Activated CD8-positive, alpha-beta T cell treated with anti-CD3 and anti-CD28 coated beads for 36 hours (primary cell): ENCODE results near the gene STRA8. TPM values are rescaled to one million over a fixed set of nuclear protein-coding genes. Genes with fewer than 3 reads are reported as not detected.

ENCODE experiments used
- ATAC-seq: fragments of 200-7000 bp; cut with Tn5 transposase; one replicate; pipeline ENCODE4 v1.10.0; 2021; ENCODE audit warnings: mild to moderate bottlenecking, moderate library complexity
- CTCF ChIA-PET: fragments of 350-600 bp; sonication (Branson Sonifier 250); formaldehyde crosslinking; loops from one replicate; lab custom pipeline; 2021; ENCODE audit warnings: antibody characterized with exemption; lab: Charles Lee
- POLR2A ChIA-PET: fragments of 350-600 bp; sonication (Branson Sonifier 250); formaldehyde crosslinking; loops from one replicate; lab custom pipeline; 2021; ENCODE audit warnings: antibody characterized with exemption; lab: Charles Lee
- DNase-seq: peaks from one replicate; pipeline ENCODE4 v3.0.0-alpha.2; 2020
- H3K27ac Mint-ChIP-seq: one replicate; pipeline ENCODE4 v1.8.0; 2021; ENCODE audit warnings: mild to moderate bottlenecking, mixed read lengths
- H3K27me3 Mint-ChIP-seq: one replicate; pipeline ENCODE4 v1.8.0; 2021; ENCODE audit warnings: mixed read lengths
- H3K36me3 Mint-ChIP-seq: one replicate; pipeline ENCODE4 v1.8.0; 2021; ENCODE audit warnings: low read depth, mixed read lengths
- H3K4me1 Mint-ChIP-seq: one replicate; pipeline ENCODE4 v1.8.0; 2021; ENCODE audit warnings: low read depth, mixed read lengths
- H3K4me3 Mint-ChIP-seq: one replicate; pipeline ENCODE4 v1.8.0; 2021; ENCODE audit warnings: mild to moderate bottlenecking, moderate library complexity, mixed read lengths
- H3K9me3 Mint-ChIP-seq: one replicate; pipeline ENCODE4 v1.8.0; 2021; ENCODE audit warnings: mixed read lengths
- CTCF ChIP-seq: fragments of 200-600 bp; IDR thresholded peaks from one replicate; pipeline ENCODE4 v1.8.0; 2022; ENCODE audit warnings: antibody characterized with exemption, mild to moderate bottlenecking
- intact Hi-C: fragments of 100-400 bp; cut with micrococcal nuclease; formaldehyde crosslinking; loops from one replicate; pipeline ENCODE4 v1.10.0; 2022
- total RNA-seq, 2 experiments: library from RNA; stranded (reverse); gene quantifications; one replicate each; pipeline ENCODE4 v1.2.3, GENCODE V29; 2021

The STRA8 gene
- total RNA-seq = not detected

- Mint-ChIP-seq H3K27ac (no peak within 1 kb of the TSS), H3K4me1 (peaks cover 5% of the 10 kb centered on the region), H3K4me3 (no peak within 1 kb of the TSS), H3K36me3 (no peaks in the 10 kb centered on the region), H3K27me3 (no peaks in the 10 kb centered on the region), H3K9me3 (no peaks in the 10 kb centered on the region)
- no peak for TF ChIP-seq CTCF
- CTCF ChIA-PET = interaction anchor here (1.3 kb wide), 1 partner anchor 41 kb away, joined by 6 read pairs; no protein-coding TSS in a partner anchor
- ATAC-seq (no peak), DNase-seq (no peak)
- POLR2A ChIA-PET = no interaction called here
- intact Hi-C loops = no loop called here
These were observed at the start of gene STRA8 for GRCh38 chr7:135233570-135233969. STRA8 (plus strand) TSS chr7:135233838; CDS start chr7:135240525, 6,687 bp downstream.

- H3K36me3 Mint-ChIP-seq = peaks cover 67% of the 10 kb centered on the region
- TF ChIP-seq CTCF = no peak
- ChIA-PET CTCF (no interaction called here), POLR2A (no interaction called here)
- no peak overlapping the region for H3K4me3 Mint-ChIP-seq
- DNase-seq (no peak), ATAC-seq (no peak)
- intact Hi-C loops = no loop called here
- peaks cover 2% of the 10 kb centered on the region for H3K4me1 Mint-ChIP-seq
- H3K27ac Mint-ChIP-seq = no peak overlapping the region
- H3K9me3 Mint-ChIP-seq = peaks cover 20% of the 10 kb centered on the region
- H3K27me3 Mint-ChIP-seq = no peaks in the 10 kb centered on the region
These were observed 49.3 kb upstream of the STRA8 start for GRCh38 chr7:135184254-135184841.

GRCh38 chr7:135185471-135186260 is 48.0 kb upstream of the STRA8 start:
- no peak overlapping the region for H3K4me3 Mint-ChIP-seq
- no peaks in the 10 kb centered on the region for H3K27me3 Mint-ChIP-seq
- H3K9me3 Mint-ChIP-seq = peaks cover 15% of the 10 kb centered on the region
- DNase-seq (no peak), ATAC-seq (no peak)
- intact Hi-C loops = no loop called here
- TF ChIP-seq CTCF = no peak
- ChIA-PET CTCF (no interaction called here), POLR2A (interaction anchor here (1.0 to 1.4 kb wide), 3 partner anchors 10 to 22 kb away, joined by 3 to 7 read pairs (median 3); partner anchors contain the start of gene CYREN)
- H3K36me3 Mint-ChIP-seq = peaks cover 71% of the 10 kb centered on the region
- peak overlapping the region; percentile 15 for H3K27ac Mint-ChIP-seq
- peaks cover 2% of the 10 kb centered on the region for H3K4me1 Mint-ChIP-seq

GRCh38 chr7:135186261-135186540 is 47.4 kb upstream of the STRA8 start:
- intact Hi-C loops = no loop called here
- ATAC-seq (no peak), DNase-seq (no peak)
- H3K27ac Mint-ChIP-seq = peak overlapping the region; percentile 15
- ChIA-PET CTCF (no interaction called here), POLR2A (interaction anchor here (1.0 to 1.4 kb wide), 3 partner anchors 9 to 21 kb away, joined by 3 to 7 read pairs (median 3); partner anchors contain the start of gene CYREN)
- TF ChIP-seq CTCF = no peak
- no peak overlapping the region for H3K4me3 Mint-ChIP-seq
- H3K27me3 Mint-ChIP-seq = no peaks in the 10 kb centered on the region
- peaks cover 67% of the 10 kb centered on the region for H3K36me3 Mint-ChIP-seq
- H3K9me3 Mint-ChIP-seq = peaks cover 13% of the 10 kb centered on the region
- peaks cover 2% of the 10 kb centered on the region for H3K4me1 Mint-ChIP-seq

GRCh38 chr7:135186841-135187253 is 46.8 kb upstream of the STRA8 start:
- Mint-ChIP-seq H3K9me3 (peaks cover 8% of the 10 kb centered on the region), H3K36me3 (peaks cover 62% of the 10 kb centered on the region), H3K4me3 (no peak overlapping the region), H3K27ac (peak overlapping the region; percentile 52), H3K27me3 (no peaks in the 10 kb centered on the region), H3K4me1 (peaks cover 2% of the 10 kb centered on the region)
- intact Hi-C loops = no loop called here
- peak; percentile 42 for ATAC-seq
- ChIA-PET POLR2A (interaction anchor here (1.0 to 1.4 kb wide), 3 partner anchors 9 to 16 kb away, joined by 3 to 7 read pairs (median 4); partner anchors contain the start of gene CYREN), CTCF (no interaction called here)
- peak; percentile 41 for DNase-seq
- TF ChIP-seq CTCF = no peak
